Measurements from ENCODE around the gene ABCC11. TPM values are rescaled to one million over a fixed set of nuclear protein-coding genes. Genes with fewer than 3 reads are reported as not detected.

Gene ABCC11
- total and polyA plus RNA-seq, 2 of the 13 experiments (the other 11 are each of a cell fraction or from before 2014, with no cell fraction given), result 1.0 to 1.4 TPM

GRCh38 chr16:48204825-48205151 is 42.6 kb downstream of the ABCC11 start (continued):
- 0 out of 2 replicates have a peak, but pooled peaks have one; percentile 47 for TF ChIP-seq ZNF20 (CRISPR knock-in tag; IDR thresholded peaks at IDR 0.05)
- peak; percentile 34; the same call in 1 of the 2 replicates for TF ChIP-seq RBFOX2 (IDR thresholded peaks at IDR 0.05; ENCODE audit: low read depth, low read length)
- TF ChIP-seq KLF9 (CRISPR knock-in tag; IDR thresholded peaks at IDR 0.05; ENCODE audit: low read depth), result no peak; the same call in 1 of the 2 replicates
- TF ChIP-seq ZNF614 (CRISPR knock-in tag; IDR thresholded peaks at IDR 0.05; ENCODE audit: borderline replicate concordance), result no peak
- TF ChIP-seq ISX (CRISPR knock-in tag; conservative IDR thresholded peaks at IDR 0.05), result no peak
- peak; percentile 6; the same call in 1 of the 2 replicates for TF ChIP-seq ZNF414 (CRISPR knock-in tag; IDR thresholded peaks at IDR 0.05)
- no peak for TF ChIP-seq ZBTB2 (CRISPR knock-in tag; IDR thresholded peaks at IDR 0.05; ENCODE audit: low read depth)
- 0 out of 2 replicates have a peak, but pooled peaks have one; percentile 4 for TF ChIP-seq ZNF136 (CRISPR knock-in tag; IDR thresholded peaks at IDR 0.05; ENCODE audit: low read depth)
- no peak for TF ChIP-seq NFKBIZ (CRISPR knock-in tag; IDR thresholded peaks at IDR 0.05)
- TF ChIP-seq ZNF766 (CRISPR knock-in tag; IDR thresholded peaks at IDR 0.05; ENCODE audit: borderline replicate concordance), result no peak
- no peak for TF ChIP-seq SOX5 (CRISPR knock-in tag; IDR thresholded peaks at IDR 0.05; ENCODE audit: borderline replicate concordance)
- TF ChIP-seq TOE1 (CRISPR knock-in tag; IDR thresholded peaks at IDR 0.05), result no peak
- TF ChIP-seq MNT (IDR thresholded peaks at IDR 0.05), result no peak
- TF ChIP-seq NFIC (IDR thresholded peaks at IDR 0.05; ENCODE audit: low read length), result no peak; the same call in 1 of the 2 replicates
- no peak for TF ChIP-seq ZC3H4 (CRISPR knock-in tag; IDR thresholded peaks at IDR 0.05; ENCODE audit: borderline replicate concordance)
- TF ChIP-seq FUBP1 (CRISPR knock-in tag; IDR thresholded peaks at IDR 0.05; ENCODE audit: borderline replicate concordance), result no peak
- no peak for TF ChIP-seq ZFP62 (CRISPR knock-in tag; IDR thresholded peaks at IDR 0.05)
- TF ChIP-seq MZF1 (CRISPR knock-in tag; IDR thresholded peaks at IDR 0.05; ENCODE audit: borderline replicate concordance), result no peak
- no peak for TF ChIP-seq PHB2 (IDR thresholded peaks at IDR 0.05; ENCODE audit: partially characterized antibody)
- TF ChIP-seq SP140L (CRISPR knock-in tag; IDR thresholded peaks at IDR 0.05; ENCODE audit: borderline replicate concordance), result no peak
- TF ChIP-seq POLR2A (IDR thresholded peaks at IDR 0.05; ENCODE audit: insufficient read depth in 1 of 2, low read depth in 2 of 2, low read length in 2 of 2), result peak in 1 of 2 experiments; percentile 33; a peak in 1 of 4 replicates
- peak; percentile 34; the same call in 1 of the 2 replicates for TF ChIP-seq PHF8 (CRISPR knock-in tag; IDR thresholded peaks at IDR 0.05)
- TF ChIP-seq TRIM24 (CRISPR knock-in tag; IDR thresholded peaks at IDR 0.05), result no peak
- TF ChIP-seq POLR2G (IDR thresholded peaks at IDR 0.05; ENCODE audit: low read depth, low read length), result peak; percentile 76; the same call in 1 of the 2 replicates

All from HepG2 (cell line).